ENCODE measurements around the gene PREB. TPM values are rescaled to one million over a fixed set of nuclear protein-coding genes. Genes with fewer than 3 reads are reported as not detected.

PREB gene
- total RNA-seq, 1 donor from 2014 or later: 97.1 TPM

- Mint-ChIP-seq H3K4me3 (no peak overlapping the region), H3K27ac (no peak overlapping the region), H3K4me1 (ENCODE audit: low read depth) (peaks cover 16% of the 10 kb centered on the region), H3K27me3 (ENCODE audit: insufficient read depth) (no peaks in the 10 kb centered on the region), H3K36me3 (ENCODE audit: low read depth) (no peaks in the 10 kb centered on the region), H3K9me3 (no peaks in the 10 kb centered on the region)
- intact Hi-C loops (cut with micrococcal nuclease): no loop called here
- no peak for DNase-seq (ENCODE audit: low spot score)
Measured at GRCh38 chr2:27095427-27095744, 39.0 kb downstream of the PREB start.

GRCh38 chr2:27094353-27094984 lies 40.0 kb downstream of the PREB start:
- Mint-ChIP-seq H3K9me3 (no peaks in the 10 kb centered on the region), H3K4me1 (ENCODE audit: low read depth) (peaks cover 21% of the 10 kb centered on the region), H3K27me3 (ENCODE audit: insufficient read depth) (no peaks in the 10 kb centered on the region), H3K27ac (no peak overlapping the region), H3K36me3 (ENCODE audit: low read depth) (no peaks in the 10 kb centered on the region), H3K4me3 (no peak overlapping the region)
- no peak for DNase-seq (ENCODE audit: low spot score)
- intact Hi-C loops (cut with micrococcal nuclease): no loop called here

- intact Hi-C loops (cut with micrococcal nuclease): no loop called here
- H3K27ac Mint-ChIP-seq: no peak overlapping the region
- DNase-seq (ENCODE audit: low spot score): no peak
- H3K36me3 Mint-ChIP-seq (ENCODE audit: low read depth): no peaks in the 10 kb centered on the region
- no peaks in the 10 kb centered on the region for H3K9me3 Mint-ChIP-seq
- no peak overlapping the region for H3K4me3 Mint-ChIP-seq
- H3K4me1 Mint-ChIP-seq (ENCODE audit: low read depth): peaks cover 21% of the 10 kb centered on the region
- H3K27me3 Mint-ChIP-seq (ENCODE audit: insufficient read depth): no peaks in the 10 kb centered on the region
Measured at GRCh38 chr2:27093430-27094352, 40.7 kb downstream of the PREB start.

- no peak overlapping the region for H3K4me3 Mint-ChIP-seq
- DNase-seq (ENCODE audit: low spot score): no peak
- intact Hi-C loops (cut with micrococcal nuclease): no loop called here
- no peaks in the 10 kb centered on the region for H3K27me3 Mint-ChIP-seq (ENCODE audit: insufficient read depth)
- H3K27ac Mint-ChIP-seq: no peak overlapping the region
- no peaks in the 10 kb centered on the region for H3K36me3 Mint-ChIP-seq (ENCODE audit: low read depth)
- H3K4me1 Mint-ChIP-seq (ENCODE audit: low read depth): peaks cover 21% of the 10 kb centered on the region
- no peaks in the 10 kb centered on the region for H3K9me3 Mint-ChIP-seq
Measured at GRCh38 chr2:27092696-27093429, 41.6 kb downstream of the PREB start.

- H3K4me1 Mint-ChIP-seq (ENCODE audit: low read depth): peaks cover 20% of the 10 kb centered on the region
- H3K27ac Mint-ChIP-seq: no peak overlapping the region
- no peak overlapping the region for H3K4me3 Mint-ChIP-seq
- H3K9me3 Mint-ChIP-seq: no peaks in the 10 kb centered on the region
- no peaks in the 10 kb centered on the region for H3K27me3 Mint-ChIP-seq (ENCODE audit: insufficient read depth)
- intact Hi-C loops (cut with micrococcal nuclease): no loop called here
- DNase-seq (ENCODE audit: low spot score): no peak
- no peaks in the 10 kb centered on the region for H3K36me3 Mint-ChIP-seq (ENCODE audit: low read depth)
Measured at GRCh38 chr2:27091746-27092695, 42.4 kb downstream of the PREB start.

GRCh38 chr2:27089111-27089954 lies 45.1 kb downstream of the PREB start:
- Mint-ChIP-seq H3K27me3 (ENCODE audit: insufficient read depth) (no peaks in the 10 kb centered on the region), H3K4me3 (no peak overlapping the region)

GRCh38 chr2:27088634-27089033 lies 45.8 kb downstream of the PREB start:
- H3K9me3 Mint-ChIP-seq: no peaks in the 10 kb centered on the region
- peaks cover 20% of the 10 kb centered on the region for H3K4me1 Mint-ChIP-seq (ENCODE audit: low read depth)
- H3K4me3 Mint-ChIP-seq: peak overlapping the region; percentile 39
- no peak overlapping the region for H3K27ac Mint-ChIP-seq
- no peaks in the 10 kb centered on the region for H3K36me3 Mint-ChIP-seq (ENCODE audit: low read depth)
- H3K27me3 Mint-ChIP-seq (ENCODE audit: insufficient read depth): no peaks in the 10 kb centered on the region
- intact Hi-C loops (cut with micrococcal nuclease): loop anchor here (10.0 kb wide), 1 partner anchor 396 kb away; the partner anchor contains the start of gene IFT172
- DNase-seq (ENCODE audit: low spot score): no peak

More at GRCh38 chr2:27089111-27089954, 45.1 kb downstream of the PREB start:
- H3K9me3 Mint-ChIP-seq: no peaks in the 10 kb centered on the region
- H3K27ac Mint-ChIP-seq: no peak overlapping the region
- H3K36me3 Mint-ChIP-seq (ENCODE audit: low read depth): no peaks in the 10 kb centered on the region
- peaks cover 16% of the 10 kb centered on the region for H3K4me1 Mint-ChIP-seq (ENCODE audit: low read depth)
- intact Hi-C loops (cut with micrococcal nuclease): loop anchor here (10.0 kb wide), 1 partner anchor 395 kb away; the partner anchor contains the start of gene IFT172
- no peak for DNase-seq (ENCODE audit: low spot score)

- DNase-seq (ENCODE audit: low spot score): no peak
- Mint-ChIP-seq H3K27me3 (ENCODE audit: insufficient read depth) (no peaks in the 10 kb centered on the region), H3K36me3 (ENCODE audit: low read depth) (no peaks in the 10 kb centered on the region)
Measured at GRCh38 chr2:27087823-27088410, 46.5 kb downstream of the PREB start.

GRCh38 chr2:27086724-27087593 lies 47.5 kb downstream of the PREB start, which contains the start of gene KHK:
TSS of gene KHK (plus strand) at chr2:27086772. CDS start at chr2:27087260, 488 bp downstream.
- intact Hi-C loops (cut with micrococcal nuclease): loop anchor here (1.0 to 10.0 kb wide), 11 partner anchors 9 to 398 kb away; partner anchors contain the start of genes ABHD1, AGBL5, ATRAID and EIF2B4
- Mint-ChIP-seq H3K9me3 (no peaks in the 10 kb centered on the region), H3K27ac (peak within 1 kb of the TSS; percentile 76), H3K4me3 (peak within 1 kb of the TSS; percentile 89), H3K4me1 (ENCODE audit: low read depth) (peaks cover 20% of the 10 kb centered on the region), H3K36me3 (ENCODE audit: low read depth) (no peaks in the 10 kb centered on the region), H3K27me3 (ENCODE audit: insufficient read depth) (no peaks in the 10 kb centered on the region)
- no peak for DNase-seq (ENCODE audit: low spot score)

More at GRCh38 chr2:27087823-27088410, 46.5 kb downstream of the PREB start:
- no peak overlapping the region for H3K27ac Mint-ChIP-seq
- H3K4me3 Mint-ChIP-seq: peak overlapping the region; percentile 89
- no peaks in the 10 kb centered on the region for H3K9me3 Mint-ChIP-seq
- intact Hi-C loops (cut with micrococcal nuclease): loop anchor here (1.0 to 10.0 kb wide), 3 partner anchors 8 to 397 kb away; partner anchors contain the start of genes ABHD1 and IFT172
- H3K4me1 Mint-ChIP-seq (ENCODE audit: low read depth): peaks cover 20% of the 10 kb centered on the region

- Mint-ChIP-seq H3K4me3 (peak overlapping the region; percentile 89), H3K27me3 (ENCODE audit: insufficient read depth) (no peaks in the 10 kb centered on the region), H3K4me1 (ENCODE audit: low read depth) (peaks cover 27% of the 10 kb centered on the region), H3K36me3 (ENCODE audit: low read depth) (no peaks in the 10 kb centered on the region), H3K27ac (peak overlapping the region; percentile 76), H3K9me3 (no peaks in the 10 kb centered on the region)
- intact Hi-C loops (cut with micrococcal nuclease): loop anchor here (1.0 to 10.0 kb wide), 9 partner anchors 15 to 399 kb away; partner anchors contain the start of genes AGBL5, ATRAID, EIF2B4 and IFT172
- DNase-seq (ENCODE audit: low spot score): peak; percentile 99
Measured at GRCh38 chr2:27086090-27086723, 48.2 kb downstream of the PREB start.
